Neural cell (in vitro differentiated cells): ENCODE results near the gene ENO2.

Experiments
- EP300 ChIP-seq: fragments of 450-650 bp; conservative IDR thresholded peaks from 2 replicates; pipeline ENCODE4 v1.6.1; 2014; ENCODE audit warnings: antibody characterized with exemption, mild to moderate bottlenecking, moderate library complexity; ENCODE audit not compliant: poor library complexity, severe bottlenecking
- MXI1 ChIP-seq: fragments of 450-650 bp; conservative IDR thresholded peaks from 2 replicates; pipeline ENCODE4 v1.6.1; 2014; ENCODE audit warnings: antibody characterized with exemption, mild to moderate bottlenecking; ENCODE audit not compliant: poor library complexity, severe bottlenecking
- POLR2AphosphoS5 ChIP-seq: IDR thresholded peaks from 2 replicates; pipeline ENCODE4 v1.6.1; 2012
- REST ChIP-seq: IDR thresholded peaks from 2 replicates; pipeline ENCODE4 v1.6.1; 2012; ENCODE audit warnings: borderline replicate concordance
- TAF1 ChIP-seq: IDR thresholded peaks from 2 replicates; pipeline ENCODE4 v1.6.1; 2012; ENCODE audit warnings: low read depth
- TF ChIP-seq, protein P1 (sequence below): fragments of 450-650 bp; IDR thresholded peaks from 2 replicates; pipeline ENCODE4 v1.5.1; 2014; ENCODE audit warnings: antibody characterized with exemption, mild to moderate bottlenecking, moderate library complexity; ENCODE audit not compliant: poor library complexity, severe bottlenecking

GRCh38 chr12:6896846-6897435, 17.4 kb upstream of the ENO2 start:
- TF ChIP-seq MXI1 (no peak), TAF1 (no peak), POLR2AphosphoS5 (no peak), REST (no peak), EP300 (no peak)
- TF ChIP-seq, protein P1, sequence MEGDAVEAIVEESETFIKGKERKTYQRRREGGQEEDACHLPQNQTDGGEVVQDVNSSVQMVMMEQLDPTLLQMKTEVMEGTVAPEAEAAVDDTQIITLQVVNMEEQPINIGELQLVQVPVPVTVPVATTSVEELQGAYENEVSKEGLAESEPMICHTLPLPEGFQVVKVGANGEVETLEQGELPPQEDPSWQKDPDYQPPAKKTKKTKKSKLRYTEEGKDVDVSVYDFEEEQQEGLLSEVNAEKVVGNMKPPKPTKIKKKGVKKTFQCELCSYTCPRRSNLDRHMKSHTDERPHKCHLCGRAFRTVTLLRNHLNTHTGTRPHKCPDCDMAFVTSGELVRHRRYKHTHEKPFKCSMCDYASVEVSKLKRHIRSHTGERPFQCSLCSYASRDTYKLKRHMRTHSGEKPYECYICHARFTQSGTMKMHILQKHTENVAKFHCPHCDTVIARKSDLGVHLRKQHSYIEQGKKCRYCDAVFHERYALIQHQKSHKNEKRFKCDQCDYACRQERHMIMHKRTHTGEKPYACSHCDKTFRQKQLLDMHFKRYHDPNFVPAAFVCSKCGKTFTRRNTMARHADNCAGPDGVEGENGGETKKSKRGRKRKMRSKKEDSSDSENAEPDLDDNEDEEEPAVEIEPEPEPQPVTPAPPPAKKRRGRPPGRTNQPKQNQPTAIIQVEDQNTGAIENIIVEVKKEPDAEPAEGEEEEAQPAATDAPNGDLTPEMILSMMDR = no peak
